Activated CD4-positive, alpha-beta T cell treated with anti-CD3 and anti-CD28 coated beads for 4 hours (primary cell): Measurements from ENCODE around the gene CHST8.
A peak's percentile ranks its signal among the peaks of the same experiment; 100 is the strongest.

Source experiments
- DNase-seq, 2 donors: peaks; one replicate each; pipeline ENCODE4 v3.0.0-alpha.2; 2020

The CHST8 gene

GRCh38 chr19:33749016-33749415, 127.3 kb downstream of the CHST8 start:
- no peak for DNase-seq

- no peak for DNase-seq
Measured at GRCh38 chr19:33749619-33750175, 127.9 kb downstream of the CHST8 start.

GRCh38 chr19:33750587-33751435, 129.1 kb downstream of the CHST8 start:
- DNase-seq, result no peak

GRCh38 chr19:33751436-33751770, 129.7 kb downstream of the CHST8 start:
- DNase-seq, result no peak

- no peak for DNase-seq
Measured at GRCh38 chr19:33752018-33752800, 130.5 kb downstream of the CHST8 start.

GRCh38 chr19:33752945-33753344, 131.2 kb downstream of the CHST8 start:
- DNase-seq, result no peak

GRCh38 chr19:33754361-33754760, 132.6 kb downstream of the CHST8 start:
- DNase-seq, result no peak

GRCh38 chr19:33755099-33756035, 133.6 kb downstream of the CHST8 start:
- DNase-seq, result no peak

- DNase-seq, result no peak
Measured at GRCh38 chr19:33756177-33756576, 134.4 kb downstream of the CHST8 start.

- DNase-seq, result no peak
Measured at GRCh38 chr19:33758541-33759013, 136.8 kb downstream of the CHST8 start.

GRCh38 chr19:33759356-33759755, 137.6 kb downstream of the CHST8 start:
- no peak for DNase-seq

- no peak for DNase-seq
Measured at GRCh38 chr19:33763633-33764371, 142.0 kb downstream of the CHST8 start.

- DNase-seq, result no peak
Measured at GRCh38 chr19:33766623-33767022, 144.9 kb downstream of the CHST8 start.

- DNase-seq, result no peak
Measured at GRCh38 chr19:33767898-33768413, 146.2 kb downstream of the CHST8 start.

- no peak for DNase-seq
Measured at GRCh38 chr19:33769208-33769607, 147.5 kb downstream of the CHST8 start.

GRCh38 chr19:33770107-33770506, 148.4 kb downstream of the CHST8 start:
- DNase-seq, result no peak

GRCh38 chr19:33771384-33772101, 149.8 kb downstream of the CHST8 start:
- DNase-seq, result peak; percentile 48 to 59

- no peak for DNase-seq
Measured at GRCh38 chr19:33772102-33772857, 150.5 kb downstream of the CHST8 start.

- DNase-seq, result no peak
Measured at GRCh38 chr19:33772858-33773180, 151.1 kb downstream of the CHST8 start.
